ELF-1 (cell line): ENCODE results near the gene RAB10.
"Not testable (repeated sequence)": the region's sequence is repeated elsewhere in the genome, so short reads cannot be mapped to it uniquely, and the experiment has no call there.

Experiments
- DNase-seq: peaks from one replicate; pipeline ENCODE4 v3.0.0-alpha.2; 2016; ENCODE audit warnings: low read depth, low spot score

The RAB10 gene

GRCh38 chr2:26033818-26034636 lies at the start of gene RAB10:
TSS of gene RAB10 (plus strand) at chr2:26034084. CDS start at chr2:26034609, 525 bp downstream.
- peak; percentile 99 for DNase-seq

DNA sequence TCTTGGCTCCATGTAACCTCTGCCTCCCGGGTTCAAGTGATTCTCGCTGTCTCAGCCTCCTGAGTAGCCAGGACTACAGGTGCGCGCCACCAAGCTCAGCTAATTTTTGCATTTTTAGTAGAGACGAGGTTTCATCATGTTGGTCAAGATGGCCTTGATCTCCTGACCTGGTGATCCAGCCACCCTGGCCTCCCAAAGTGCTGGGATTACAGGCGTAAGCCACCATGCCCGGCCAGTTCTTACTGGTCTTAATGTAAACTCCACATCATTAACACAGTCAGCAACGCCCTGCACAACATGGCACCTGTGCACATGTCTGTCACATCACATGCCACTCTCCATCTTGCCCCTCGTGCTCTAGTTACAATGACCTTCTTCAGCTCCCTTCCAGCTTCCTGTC lies 45.8 kb upstream of the RAB10 start:
- no peak for DNase-seq

DNA sequence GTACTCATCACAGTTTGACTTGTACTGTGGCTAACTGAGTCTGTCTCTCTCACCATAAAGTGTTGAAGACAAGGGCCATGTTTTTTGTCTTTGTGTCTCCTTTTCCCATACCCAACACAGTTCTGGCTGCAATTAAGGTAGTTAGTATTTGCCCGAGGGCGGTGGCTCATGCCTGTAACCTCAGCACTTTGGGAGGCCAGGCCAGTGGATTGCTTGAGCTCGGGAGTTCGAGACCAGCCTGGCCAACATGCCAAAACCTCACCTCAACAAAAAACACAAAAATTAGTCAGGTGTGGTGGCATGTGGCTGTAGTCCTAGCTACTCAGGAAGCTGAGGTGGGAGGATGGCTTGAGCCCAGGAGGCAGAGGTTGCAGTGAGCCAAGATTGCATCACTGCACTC lies 44.7 kb upstream of the RAB10 start:
- DNase-seq, result peak; percentile 53

DNA sequence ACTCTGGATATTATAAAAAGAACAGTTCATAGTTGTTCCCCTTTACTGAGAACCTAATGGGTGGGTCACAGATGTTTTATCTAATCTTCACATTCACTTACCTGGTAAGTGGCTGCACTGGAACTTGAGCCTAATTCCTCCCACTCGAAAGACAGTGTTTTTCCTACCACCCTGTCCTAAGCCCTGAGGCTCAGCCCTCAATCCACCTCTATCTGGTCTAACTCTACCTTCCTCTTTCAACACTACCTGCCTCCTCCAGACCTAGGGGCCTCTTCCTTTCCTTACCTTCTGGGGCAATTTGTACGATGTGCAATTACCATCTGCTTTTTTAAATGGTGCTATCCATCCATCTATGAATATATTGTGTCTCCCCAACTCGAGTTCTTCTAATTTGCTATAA lies 41.9 kb upstream of the RAB10 start:
- peak; percentile 49 for DNase-seq

DNA sequence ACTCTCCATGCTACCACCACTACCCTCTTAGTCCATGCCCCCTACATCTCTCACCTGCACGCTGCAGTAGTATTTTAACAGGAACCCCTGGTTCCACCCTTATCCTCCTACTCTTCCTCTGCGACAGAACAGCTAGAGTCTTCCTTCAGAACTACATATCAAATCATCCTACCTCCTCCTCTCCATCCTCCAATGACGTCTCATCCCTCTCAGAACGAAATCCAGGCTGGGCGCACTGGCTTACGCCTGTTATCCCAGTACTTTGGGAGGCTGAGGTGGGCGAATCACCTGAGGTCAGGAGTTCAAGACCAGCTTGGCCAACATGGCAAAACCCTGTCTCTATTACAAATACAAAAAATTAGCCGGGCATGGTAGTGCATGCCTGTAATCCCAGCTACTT lies 41.3 kb upstream of the RAB10 start:
- DNase-seq, result no peak

DNA sequence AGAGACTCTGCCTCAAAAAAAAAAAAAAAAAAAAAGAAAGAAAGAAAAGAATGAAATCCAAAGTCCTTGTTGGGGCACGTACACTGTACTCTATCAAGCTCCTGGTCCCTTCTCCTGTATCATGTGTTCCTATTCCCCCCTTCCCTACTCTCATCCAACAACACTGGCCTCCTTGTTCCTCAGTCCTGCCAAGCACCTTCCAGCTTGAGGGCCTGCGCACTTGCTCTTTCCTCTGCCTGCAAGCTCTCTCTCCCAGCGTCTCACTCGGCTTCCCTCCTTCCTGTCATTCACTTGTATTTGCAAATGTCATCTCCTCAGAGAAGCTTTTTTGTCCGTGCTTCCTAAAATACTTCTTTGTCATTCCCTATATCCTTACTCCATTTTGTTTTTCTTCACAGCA lies 40.8 kb upstream of the RAB10 start:
- DNase-seq, result no peak

DNA sequence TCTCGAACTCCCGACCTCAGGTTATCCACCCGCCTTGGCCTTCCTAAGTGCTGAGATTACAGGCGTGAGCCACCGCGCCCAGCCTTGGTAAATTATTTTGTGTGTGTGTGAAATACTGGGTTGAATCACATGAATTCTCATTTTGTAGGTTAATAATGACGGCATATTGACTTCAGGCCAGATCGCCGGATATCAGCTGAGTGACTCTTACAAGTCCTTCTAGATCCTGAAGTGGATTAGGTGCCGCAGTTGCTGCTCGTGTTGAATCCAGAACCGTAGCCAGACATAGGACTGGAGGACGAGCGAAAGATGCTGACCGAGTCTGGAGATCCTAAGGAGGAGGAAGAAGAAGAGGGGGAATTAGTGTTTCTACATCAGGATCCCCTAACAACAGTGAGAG lies 39.4 kb upstream of the RAB10 start:
- DNase-seq, result no peak

GRCh38 chr2:25996844-25997243 lies 37.0 kb upstream of the RAB10 start:
- no peak for DNase-seq

DNA sequence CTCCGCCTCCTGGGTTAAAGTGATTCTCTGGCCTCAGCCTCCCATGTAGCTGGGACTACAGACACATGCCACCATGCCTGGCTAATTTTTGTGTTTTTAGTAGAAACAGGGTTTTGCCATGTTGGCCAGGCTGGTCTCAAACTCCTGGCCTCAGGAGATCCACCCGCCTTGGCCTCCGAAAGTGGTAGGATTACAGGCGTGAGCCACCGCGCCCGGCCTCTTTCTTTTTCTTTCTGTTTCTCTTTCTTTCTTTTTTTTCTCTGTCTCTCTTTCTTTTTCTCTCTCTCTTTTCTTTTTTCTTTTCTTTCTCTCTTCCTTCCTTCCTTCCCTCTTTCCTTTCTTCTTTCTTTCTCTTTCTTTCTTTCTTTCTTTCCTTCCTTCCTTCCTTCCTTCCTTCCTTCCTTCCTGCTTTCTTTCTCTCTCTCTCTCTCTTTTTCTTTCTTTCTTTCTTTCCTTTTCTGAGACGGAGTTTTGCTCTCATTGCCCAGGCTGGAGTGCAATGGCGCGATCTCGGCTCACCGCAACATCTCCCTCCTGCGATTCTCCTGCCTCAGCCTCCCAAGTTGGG lies 35.0 kb upstream of the RAB10 start:
- not testable (repeated sequence) for DNase-seq

DNA sequence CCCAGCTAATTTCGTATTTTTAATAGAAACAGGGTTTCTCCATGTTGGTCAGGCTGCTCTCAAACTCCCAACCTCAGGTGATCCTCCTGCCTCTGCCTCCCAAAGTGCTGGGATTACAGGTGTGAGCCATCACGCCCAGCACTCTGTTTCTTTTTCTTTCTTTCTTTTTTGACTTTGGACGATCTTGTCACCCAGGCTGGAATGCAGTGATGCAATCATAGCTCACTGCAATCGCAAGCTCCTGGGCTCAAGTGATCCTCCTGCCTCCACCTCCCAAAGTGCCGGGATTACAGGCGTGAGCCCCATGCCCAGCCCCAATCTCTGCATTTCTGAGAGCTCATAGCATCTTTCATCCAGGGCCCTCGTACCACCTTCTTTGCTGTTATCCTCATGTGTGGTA lies 34.5 kb upstream of the RAB10 start:
- DNase-seq, result not testable (repeated sequence)

- no peak for DNase-seq
These were observed 33.3 kb upstream of the RAB10 start for GRCh38 chr2:26000561-26001082.

DNA sequence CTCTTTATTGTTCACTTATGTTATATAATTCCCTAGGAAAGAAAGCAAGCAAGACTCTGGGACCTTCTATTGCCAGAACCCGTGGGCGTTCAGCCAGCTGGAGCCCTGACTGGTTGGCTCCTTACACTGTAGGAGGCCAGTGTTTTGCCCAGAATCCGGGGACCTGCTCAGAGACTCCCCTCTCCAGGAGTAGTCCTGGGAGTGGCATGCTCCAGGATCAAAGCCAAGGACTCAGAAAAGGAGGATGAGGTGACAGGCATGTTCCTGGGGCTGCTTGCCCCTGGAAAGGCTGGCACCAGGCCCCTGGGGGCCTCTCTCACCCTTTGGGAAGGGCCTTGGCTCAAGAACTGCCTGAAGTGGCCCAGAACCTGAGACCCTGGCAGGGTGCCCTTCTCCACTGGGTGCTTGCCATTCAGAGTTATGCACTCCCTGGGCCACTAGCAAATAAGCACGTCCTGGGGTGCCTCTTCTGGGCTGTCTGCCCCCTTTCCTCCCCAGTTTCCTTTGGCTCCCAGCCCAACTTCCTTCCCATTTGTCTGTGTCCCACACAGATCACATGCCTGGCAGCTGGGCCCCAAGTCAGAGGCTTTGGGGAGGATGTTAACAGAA lies 32.0 kb upstream of the RAB10 start:
- no peak for DNase-seq

DNA sequence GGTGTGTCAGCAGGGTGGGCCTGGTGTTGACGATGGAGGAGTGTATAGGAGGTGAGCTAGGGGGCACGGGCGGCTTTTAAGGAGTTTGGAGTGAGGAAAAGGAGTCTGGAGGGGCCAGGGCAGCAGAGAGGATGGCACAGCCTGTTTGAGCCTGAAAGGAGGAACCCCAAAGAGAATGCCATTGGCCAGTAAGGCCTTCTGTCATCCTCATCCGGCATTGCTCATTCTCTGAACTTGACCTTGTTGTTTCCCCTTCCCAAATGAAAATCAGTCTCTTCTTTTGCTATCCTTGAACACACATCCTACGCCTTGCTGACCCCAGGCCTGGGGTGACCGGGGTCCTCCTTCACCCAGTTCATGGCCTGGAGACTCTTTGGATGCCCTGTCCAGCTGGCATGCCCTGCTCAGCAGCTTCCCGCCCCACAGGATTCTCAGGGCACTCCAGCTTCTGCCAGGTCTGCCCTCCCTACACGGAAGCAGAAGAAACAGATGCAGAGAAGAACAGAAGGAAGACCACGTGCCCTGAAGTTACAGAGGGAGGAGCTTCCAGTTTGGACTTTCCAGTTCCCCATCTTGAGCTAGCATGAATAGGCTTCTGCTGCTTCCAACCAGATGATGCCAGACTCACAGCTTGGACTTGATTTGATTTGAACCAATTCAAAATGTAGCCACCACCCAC lies 31.1 kb upstream of the RAB10 start:
- no peak for DNase-seq

GRCh38 chr2:26008095-26008494 lies 25.8 kb upstream of the RAB10 start:
- DNase-seq, result no peak

DNA sequence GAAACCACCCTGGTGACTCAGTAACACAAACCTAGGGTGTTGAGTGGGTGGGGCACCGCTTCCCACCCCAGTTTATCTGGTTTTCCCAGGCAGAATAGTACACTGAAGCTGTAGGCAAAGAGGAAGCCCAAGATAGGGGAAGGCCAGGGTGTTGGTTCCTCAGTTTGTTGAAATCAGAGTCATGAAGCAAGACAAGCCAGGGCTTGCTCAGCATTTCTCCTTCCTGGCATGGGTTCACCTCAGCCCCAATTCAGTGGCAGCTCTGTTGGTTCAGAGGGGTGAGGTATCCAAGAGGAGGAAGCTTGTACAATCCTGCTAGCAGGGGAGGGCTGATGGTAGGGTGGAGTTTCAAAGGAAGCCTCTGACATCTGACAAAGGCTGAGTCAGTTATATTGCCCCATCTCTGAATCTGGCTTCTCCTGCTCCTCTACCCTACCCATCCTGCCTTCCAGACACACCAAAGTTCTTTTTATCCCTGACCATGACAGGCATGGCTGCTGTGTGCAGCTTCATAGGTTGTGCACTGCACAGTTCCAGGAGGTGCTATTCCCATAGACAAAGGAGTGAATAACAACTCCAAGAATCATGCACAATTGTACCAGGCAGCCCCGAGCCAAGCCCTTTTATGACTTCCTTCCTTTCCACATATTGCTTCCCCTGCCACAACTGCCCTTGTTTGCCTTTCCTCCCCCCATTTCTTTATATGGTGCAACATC lies 24.9 kb upstream of the RAB10 start:
- no peak for DNase-seq

DNA sequence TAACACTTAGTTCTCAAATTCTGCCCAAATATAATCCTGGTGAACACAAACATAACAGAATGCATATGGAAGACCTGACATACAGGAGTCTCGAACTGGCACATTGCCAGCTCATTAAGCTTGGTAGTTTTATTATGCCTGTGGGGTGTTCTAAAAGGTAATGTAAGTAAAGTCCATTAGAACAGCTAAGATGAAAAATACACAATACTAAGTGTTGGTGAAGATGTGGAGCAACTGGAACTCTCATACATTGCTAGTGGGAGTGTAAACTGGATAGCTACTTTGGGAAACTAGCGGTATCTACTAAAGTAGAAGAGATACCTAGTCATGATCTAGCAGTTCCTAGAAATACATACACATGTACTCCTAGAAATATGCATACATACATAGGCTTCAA lies 24.3 kb upstream of the RAB10 start:
- no peak for DNase-seq

GRCh38 chr2:26010943-26011342 lies 22.9 kb upstream of the RAB10 start:
- no peak for DNase-seq

GRCh38 chr2:26011609-26011989 lies 22.3 kb upstream of the RAB10 start:
- DNase-seq, result no peak

DNA sequence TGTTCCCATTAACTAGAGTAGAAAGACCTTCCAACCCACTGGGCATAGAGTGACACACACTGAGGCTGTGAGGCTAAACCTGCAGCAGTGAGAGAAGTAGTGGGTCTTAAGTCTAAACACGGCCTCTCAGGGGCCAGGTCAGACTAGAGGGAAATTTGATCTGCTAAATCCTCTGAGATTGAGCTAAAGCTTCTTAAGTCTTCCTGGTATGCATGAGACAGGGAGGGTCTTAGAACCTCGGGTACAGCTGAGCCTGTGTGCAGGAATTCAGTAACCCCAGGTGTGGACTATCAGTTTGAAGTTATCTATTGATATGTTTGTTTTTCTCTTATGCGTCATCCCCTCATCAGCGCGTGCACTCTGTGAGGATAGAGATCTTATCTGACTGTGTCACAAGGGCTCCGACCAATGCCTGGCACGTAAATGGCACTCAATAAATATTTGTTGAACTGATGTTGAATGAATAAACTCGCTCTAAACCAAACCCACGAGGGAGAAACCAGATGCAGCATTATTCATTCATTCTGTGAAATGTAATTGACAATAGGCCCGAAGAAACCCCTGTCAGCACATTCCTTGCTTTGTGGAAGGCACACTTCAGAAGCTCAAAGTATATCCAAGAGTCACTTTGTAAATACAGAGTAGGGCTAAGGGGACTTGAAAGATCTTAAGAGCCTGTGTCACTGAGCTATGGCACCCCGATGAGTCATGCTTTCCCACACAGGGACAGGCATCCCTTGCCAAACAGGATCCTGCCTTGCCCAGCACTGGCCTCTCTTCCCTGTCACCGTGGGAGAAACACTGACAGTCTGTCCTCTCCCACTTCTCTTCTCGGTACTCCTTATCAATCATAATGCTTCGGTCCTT lies 21.7 kb upstream of the RAB10 start:
- DNase-seq, result peak; percentile 66

- DNase-seq, result no peak
These were observed 20.2 kb upstream of the RAB10 start for GRCh38 chr2:26013668-26014067.
